Measurements from ENCODE around the gene CAPN5.
"Not testable (repeated sequence)": the region's sequence is repeated elsewhere in the genome, so short reads cannot be mapped to it uniquely, and the experiment has no call there.

The CAPN5 gene

DNA sequence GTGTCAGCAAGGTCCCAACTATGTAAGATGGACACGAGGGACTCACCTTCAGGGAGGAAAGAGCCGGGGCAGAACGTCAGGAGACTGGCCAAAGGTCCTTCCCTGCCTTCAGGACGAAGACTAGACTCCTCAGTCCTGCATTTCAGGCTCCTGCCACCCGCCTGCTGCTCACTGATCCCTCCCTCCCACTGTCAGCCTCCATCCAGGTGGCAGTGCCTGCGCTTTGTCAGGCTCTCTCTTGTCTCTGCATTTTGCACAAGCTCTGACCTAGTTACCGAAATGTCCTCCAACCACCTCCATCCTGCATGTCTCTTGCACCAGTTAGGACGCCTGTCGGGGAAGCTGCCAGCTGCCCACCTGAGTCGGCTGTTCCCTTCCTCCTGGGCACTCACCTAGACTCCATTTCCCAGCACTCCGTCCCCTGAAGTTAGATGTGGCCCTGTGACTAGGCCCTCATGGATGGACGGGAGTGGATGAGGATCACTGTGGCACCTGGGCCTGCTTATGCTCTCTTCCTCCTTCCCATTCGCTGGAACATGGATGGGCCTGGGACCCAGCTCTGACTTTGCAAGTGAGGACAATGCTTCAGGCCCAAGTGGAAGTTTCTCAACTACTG is 24.6 kb upstream of the CAPN5 start:
- DNase-seq (ENCODE audit: low spot score), result no peak

DNA sequence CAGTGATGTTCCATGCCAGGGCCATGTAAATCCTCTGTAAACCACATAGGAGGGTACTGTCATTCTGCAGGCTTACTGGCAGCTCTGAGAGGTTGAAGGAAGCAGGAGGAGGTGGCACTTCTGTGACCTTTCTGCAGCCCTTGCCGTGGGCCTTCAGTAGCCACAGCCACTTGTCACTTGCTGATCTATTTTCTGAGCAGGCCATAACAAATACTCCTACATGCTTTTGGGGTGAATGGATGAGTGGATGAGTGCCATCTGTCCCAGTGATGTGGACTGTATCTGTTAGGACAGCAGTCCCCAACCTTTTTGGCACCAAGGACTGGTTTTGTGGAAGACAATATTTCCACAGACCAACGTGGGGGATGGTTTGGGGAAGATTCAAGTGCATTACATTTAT is 22.4 kb upstream of the CAPN5 start:
- DNase-seq (ENCODE audit: low spot score), result no peak

DNA sequence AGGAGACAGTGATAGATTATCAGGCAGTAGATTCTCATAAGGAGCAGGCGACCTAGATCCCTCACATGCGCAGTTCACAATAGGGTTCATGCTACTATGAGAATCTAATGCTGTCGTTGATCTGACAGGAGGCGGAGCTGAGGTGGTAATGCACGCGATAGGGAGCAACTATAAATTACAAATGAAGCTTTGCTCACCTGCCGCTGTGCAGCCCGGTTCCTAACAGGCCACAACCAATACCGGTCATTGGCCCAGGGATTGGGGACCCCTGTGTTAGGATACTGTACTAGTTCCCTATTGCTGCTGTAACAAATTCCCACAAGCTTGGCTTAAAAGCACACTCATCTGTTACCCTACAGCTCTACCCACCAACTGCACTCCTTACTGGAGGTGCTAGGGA is 21.9 kb upstream of the CAPN5 start:
- no peak for DNase-seq (ENCODE audit: low spot score)

DNA sequence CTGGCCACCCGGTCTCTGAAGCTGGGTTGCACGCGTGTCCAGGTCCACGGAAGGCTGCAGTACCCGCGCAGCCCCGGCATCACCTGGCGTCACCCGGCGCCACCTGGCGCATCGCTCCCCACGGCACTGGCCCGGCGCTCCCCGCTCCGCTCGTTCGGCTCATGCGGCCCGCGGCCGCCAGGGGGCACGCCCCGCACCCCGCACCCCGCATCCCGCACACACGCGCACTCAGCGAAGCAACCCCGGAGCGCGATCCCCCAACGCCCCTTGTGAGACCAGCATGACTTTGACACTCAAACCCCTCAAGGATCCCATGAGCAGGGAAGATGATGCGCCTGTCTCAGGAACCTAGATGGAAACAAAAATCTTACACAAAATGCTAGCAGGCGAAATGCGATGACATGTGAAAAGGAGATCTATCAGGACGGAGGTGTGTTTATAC is 20.7 kb upstream of the CAPN5 start:
- peak; percentile 55 for DNase-seq (ENCODE audit: low spot score)

DNA sequence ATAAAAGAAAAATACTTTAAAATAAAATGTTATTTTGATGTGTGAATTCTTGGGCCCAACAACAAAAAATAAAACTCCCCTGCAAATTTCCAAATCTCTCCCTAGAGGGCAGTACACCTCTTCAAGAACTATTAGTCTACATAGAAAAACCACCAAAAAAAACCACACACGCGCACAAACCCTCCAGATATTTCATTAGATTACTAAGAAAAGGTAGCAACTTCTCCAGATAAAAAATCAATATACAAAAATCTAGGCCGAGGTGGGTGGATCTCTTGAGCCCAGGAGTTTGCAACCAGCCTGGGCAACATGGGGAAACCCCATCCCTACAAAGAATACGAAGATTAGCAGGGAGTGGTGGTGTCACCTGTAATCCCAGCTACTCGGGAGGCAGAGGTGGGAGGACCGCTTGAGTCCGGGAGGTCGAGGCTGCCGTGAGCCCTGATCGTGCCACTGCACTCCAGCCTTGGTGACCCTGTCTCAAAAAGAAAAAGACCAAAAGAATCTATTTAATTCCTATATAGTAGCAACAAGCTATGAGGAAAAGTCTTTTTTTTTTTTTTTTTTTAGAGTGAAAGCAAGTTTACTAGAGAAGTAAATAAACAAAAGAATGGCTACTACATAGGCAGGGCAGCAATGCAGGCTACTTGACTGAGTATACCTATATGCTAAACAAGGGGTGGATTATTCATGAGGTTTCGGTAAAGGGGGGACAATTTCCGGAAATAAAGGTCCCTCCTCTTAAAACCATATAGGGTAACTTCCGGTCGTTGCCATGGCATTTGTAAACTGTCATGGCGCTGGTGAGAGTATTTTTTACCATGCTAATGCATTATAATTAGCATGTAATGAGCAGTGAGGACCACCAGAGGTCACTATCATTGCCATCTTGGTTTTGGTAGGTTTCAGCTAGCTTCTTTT is 19.5 kb upstream of the CAPN5 start:
- peak; percentile 93 for DNase-seq (ENCODE audit: low spot score)

DNA sequence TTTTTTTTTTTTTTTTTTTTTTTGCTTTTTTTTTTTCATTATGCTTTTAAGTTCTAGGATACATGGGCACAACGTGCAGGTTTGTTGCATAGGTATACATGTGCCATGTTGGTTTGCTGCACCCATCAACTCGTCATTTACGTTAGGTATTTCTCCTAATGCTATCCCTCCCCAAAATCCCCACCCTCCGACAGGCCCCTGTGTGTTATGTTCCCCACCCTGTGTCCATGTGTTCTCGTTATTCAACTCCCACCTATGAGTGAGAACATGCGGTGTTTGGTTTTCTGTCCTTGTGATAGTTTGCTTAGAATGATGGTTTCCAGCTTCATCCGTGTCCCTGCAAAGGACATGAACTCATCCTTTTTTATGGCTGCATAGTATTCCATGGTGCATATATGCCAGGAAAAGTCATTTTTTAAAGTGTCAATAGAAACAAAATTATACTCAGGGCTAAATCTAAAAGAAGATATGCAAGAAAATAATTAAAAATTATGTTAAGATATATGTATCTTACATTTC is 18.8 kb upstream of the CAPN5 start:
- DNase-seq (ENCODE audit: low spot score), result not testable (repeated sequence)

DNA sequence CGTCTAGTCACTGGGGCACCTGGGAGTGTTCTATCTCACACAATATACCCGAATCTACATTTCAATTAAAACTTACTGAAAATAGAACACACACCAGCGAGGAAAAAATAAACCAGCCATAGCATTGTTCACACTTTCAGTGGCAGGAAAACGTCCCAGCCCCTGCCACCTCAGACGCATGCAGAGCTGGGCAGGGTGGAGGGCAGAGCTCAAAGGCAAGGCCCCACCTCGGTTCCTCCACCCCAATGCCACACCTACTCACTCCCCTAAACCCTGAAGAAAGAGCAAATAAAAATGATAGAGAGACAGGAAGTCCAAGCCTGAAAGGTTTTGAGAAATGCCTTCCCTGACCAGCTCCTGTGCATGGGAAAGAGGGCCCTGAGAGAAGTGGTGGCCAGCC is 17.7 kb upstream of the CAPN5 start:
- no peak for DNase-seq (ENCODE audit: low spot score)

DNA sequence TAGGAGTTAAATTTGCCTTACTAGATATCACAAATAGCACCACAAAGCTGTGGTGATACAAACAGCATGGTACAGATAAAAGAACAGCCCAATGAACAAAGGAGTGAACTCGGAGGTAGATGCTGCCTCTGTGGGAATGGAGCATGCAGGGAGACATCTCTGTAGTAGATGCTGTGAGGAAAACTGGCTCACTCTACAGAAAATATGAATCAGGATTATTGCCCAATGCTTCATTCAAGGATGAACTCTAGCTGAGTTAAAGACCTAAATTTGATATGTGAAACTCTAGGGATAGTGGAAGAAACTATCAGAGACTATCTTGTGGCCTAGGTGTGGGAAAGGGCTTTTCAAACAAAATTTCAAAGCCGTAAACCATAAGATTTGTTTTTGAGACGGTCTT is 15.3 kb upstream of the CAPN5 start:
- no peak for DNase-seq (ENCODE audit: low spot score)

DNA sequence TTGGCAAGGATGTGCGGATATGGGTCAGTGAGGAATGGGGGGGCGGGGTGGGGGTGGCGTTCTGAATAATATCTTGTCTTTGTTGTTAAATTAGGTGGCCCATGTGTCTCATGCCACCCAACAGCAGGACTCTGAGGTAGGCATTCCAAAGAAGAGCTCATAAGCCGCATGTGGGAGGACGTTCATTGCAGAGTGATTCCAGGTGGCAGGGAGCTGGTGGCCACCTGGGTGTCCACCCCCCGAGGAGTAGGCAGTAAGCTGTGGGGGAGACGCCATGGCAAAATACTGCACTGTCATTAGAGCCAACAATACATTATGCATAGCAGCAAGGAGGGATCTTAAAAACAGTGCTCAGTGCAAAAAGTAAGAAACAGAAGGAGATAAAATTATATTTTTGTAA is 14.3 kb upstream of the CAPN5 start:
- DNase-seq (ENCODE audit: low spot score), result no peak

DNA sequence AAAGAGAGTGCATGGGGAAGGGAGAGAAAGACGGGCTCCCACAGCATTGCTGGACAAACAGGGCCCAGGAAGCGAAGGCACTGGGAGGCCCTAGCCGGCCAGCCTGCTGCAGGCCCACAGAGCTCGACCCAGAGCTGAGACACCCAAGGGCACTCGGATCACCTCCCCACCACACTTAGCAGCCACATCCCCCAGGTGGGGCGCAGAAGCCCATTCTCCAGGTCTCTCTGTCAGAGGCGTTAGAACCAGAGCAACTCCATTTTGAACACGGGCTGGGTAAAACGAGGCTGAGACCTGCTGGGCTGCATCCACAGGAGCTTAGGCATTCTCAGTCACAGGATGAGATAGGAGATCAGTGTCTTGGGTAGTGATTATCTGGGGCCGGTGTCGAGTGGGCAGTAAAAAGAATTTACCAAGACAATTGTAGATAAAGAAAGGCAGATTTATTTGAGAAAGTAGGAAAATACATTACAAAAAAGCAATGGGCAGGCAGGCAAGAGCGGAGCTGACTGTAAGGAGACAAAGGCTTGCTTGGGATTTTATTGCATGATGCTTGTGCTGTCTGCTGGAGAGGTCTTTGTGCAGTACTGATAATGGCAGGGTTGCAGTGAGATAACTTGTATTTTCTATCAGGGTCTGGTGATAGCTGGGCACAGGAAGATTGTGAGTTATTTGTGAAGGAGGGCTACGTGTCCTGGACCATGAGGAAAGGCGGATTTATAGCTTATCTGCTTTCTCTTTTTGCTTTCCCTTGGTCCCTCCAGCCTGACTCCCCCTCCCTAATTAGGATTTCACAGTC is 13.4 kb upstream of the CAPN5 start:
- no peak for DNase-seq (ENCODE audit: low spot score)

DNA sequence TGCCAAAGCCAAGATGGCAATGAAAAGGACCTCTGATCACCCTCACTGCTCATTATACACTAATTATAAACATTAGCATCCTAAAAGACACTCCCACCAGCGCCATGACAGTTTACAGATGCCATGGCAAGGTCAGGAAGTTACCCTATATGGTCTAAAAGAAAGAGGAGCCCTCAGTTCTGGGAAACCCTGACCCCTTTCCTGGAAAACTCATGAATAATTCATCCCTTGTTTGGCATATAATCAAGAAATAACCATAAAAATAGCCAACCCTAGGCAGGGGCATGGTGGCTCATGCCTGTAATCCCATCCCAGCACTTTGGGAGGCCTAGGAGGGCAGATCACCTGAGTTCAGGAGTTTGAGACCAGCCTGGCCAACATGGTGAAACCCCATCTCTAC is 12.7 kb upstream of the CAPN5 start:
- no peak for DNase-seq (ENCODE audit: low spot score)

DNA sequence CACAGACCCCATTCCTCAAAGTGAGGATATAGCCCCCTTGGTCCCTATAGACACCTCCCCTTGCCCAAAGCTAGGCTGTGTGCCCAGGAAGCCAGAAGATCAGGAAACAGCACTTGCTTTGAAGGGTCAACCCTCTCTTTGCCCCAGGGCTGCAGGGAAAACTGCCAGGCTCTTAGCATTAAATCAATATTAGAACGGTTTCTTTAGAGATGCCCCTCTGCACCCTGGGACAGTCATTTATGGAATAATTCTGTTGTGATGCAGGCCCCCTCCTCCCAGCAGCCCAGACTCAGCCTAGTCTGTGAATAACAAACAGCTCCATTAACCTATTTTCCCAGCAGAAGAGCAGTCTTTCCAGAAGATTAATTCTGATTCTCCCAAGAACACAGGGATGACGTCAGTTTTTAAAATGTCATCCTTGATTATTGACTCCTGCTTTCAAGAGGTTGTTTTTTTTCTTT is 11.6 kb upstream of the CAPN5 start:
- DNase-seq (ENCODE audit: low spot score), result no peak

DNA sequence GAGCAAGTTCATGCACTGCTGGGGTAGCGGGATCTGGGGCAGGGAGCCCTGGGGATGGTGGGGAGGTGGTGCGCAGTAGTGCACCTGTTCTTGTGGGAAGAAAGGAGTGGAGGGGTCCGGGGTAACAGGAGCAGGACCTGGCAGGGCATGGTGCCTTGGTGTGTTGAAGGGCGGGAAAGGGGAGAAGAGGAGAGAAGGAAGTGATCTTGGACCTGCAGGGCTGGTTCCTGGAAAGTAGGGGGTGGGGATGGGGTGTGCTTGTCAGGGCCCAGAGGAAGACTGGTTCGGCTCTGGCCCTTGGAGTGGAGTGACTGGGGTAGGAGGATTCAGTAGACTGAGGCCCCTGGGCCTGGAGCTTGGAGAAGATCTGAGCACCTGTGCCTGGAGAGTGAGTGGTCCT is 10.9 kb upstream of the CAPN5 start:
- no peak for DNase-seq (ENCODE audit: low spot score)

DNA sequence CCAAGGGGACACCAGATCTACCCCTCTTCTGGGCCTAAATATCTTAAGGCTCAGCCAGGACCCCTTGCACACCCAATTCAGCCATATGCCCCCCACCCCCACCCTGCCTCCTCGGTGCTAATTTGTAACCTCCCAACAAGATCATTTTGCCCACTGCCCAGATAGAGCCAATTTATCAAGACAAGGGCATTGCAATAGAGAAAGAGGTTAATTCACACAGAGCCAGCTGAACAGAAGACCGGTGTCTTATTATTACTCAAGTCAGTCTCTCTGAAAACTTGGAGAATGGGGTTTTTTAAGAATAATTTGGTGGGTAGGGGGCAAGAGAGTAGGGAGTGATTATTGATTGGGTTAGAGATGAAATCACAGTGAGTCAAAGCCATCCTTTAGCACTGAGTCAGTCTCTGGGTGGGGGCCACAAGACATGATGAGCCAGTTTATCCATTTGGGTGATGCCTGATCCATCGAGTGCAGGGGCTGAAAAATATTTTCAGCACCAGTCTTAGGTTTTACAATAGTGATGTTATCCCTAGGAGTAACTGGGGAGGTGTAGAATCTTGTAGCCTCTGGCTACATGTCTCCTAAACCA is 9.9 kb upstream of the CAPN5 start:
- no peak for DNase-seq (ENCODE audit: low spot score)

DNA sequence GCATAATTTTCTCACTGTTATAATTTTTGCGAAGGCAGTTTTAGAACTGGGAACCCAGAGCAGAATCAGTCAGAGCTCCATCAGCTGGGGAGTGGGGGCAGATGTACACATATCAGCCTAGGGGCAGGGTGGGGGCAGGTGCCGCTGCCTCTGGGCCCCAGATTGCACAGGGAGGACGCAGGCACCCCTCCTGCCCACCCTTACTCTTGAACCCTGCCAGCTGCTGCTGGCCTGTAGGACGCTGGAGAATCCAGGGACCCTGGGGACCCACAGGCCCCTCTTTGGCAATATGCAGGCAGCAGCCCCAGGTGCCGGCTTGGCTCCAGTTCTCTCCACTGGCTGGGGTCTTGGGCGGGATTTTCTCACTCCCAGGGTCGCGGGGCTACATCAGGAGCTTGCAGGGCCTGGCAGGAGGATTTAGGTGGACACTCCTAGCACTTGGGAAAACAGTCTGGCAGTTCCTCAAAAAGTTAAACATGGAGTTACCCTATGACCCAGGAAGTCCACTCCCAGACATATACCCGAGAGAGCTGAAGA is 8.8 kb upstream of the CAPN5 start:
- DNase-seq (ENCODE audit: low spot score), result no peak

DNA sequence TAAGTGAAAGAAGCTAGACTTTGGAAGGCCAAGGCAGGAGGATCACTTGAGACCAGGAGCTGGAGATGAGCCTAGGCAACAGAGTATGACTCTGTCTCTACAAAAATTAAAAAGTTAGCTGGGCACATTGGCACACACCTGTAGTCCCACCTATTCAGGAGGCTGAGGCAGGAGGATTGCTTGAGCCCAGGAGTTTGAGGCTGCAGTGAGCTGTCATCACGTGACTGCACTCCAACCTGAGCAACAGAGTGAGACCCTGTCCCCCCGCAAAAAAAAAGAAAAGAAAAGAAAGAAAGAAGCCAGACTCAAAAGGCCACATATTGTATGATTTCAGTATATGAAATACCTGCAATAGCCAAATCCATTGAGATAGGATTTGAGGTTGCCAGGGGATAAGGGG is 7.9 kb upstream of the CAPN5 start:
- DNase-seq (ENCODE audit: low spot score), result no peak

DNA sequence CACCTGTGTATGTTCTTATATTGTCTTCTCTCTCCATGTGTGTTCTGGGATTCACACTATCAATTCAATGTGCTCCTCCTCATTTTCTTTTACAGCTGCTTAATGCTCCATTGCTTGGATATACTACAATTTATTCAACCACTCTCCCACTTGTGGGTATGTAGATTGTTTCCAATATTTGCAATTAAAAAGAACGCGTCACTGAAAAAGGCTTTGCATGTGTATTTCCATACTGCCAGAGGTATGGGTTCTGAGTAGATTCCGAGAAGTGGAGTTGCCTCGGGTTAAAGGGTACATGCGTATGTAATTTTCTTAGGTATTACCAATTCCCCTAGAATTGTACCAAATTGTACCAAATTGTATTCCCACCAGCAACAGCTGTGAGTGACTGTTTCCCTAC is 7.0 kb upstream of the CAPN5 start:
- no peak for DNase-seq (ENCODE audit: low spot score)

DNA sequence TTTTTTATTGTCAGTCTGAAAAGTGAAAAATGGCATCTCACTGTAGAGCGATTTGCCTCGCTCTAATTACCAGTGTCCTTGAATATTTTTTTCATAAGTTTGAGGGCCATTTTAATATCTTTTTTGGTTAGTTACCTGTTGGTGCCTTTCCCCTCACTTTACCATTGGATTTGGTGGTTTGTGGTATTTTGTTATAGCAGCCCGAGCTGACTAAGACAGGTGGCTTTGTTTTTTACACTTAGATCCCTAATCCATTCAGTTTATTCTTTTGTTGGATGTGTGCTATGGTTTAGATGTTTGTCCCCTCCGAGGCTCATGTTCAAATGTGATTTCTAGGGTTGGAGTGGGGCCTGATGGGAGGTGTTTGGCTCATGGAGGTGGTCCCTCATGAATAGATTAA is 6.5 kb upstream of the CAPN5 start:
- no peak for DNase-seq (ENCODE audit: low spot score)

DNA sequence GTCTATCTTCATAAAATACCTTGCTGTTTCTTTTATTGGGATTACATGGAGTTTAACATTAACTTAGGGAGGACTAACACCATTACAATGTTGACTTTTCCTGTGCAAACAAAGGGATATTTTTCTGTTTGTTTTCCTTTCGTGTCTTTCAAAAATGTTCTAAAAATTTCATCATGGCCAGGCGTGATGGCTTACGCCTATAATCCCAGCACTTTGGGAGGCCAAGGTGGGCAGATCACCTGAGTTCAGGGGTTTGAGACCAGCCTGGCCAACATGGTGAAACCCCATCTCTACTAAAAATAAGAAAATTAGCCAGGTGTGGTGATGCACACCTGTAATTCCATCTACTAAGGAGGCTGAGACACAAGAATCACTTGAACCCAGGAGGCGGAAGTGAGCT is 5.5 kb upstream of the CAPN5 start:
- not testable (repeated sequence) for DNase-seq (ENCODE audit: low spot score)

DNA sequence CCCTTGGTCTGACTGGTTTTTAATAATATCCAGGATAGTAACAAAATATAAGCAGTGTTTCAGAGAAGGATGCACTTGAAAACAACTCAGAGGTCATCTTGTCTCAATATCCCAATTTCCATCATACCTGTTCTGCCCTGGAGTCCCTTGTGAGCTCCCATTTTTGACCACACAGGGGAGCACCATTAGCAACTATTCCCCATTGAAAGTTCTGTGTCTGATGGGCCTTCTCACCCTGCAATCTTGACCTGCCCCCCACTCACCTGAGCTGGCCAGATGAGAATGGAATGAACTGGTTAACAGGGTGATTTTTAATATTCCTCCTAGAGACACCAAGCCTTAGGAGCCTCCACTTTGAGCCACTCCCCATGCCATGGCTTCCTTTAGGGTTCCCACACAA is 3.8 kb upstream of the CAPN5 start:
- no peak for DNase-seq (ENCODE audit: low spot score)

DNA sequence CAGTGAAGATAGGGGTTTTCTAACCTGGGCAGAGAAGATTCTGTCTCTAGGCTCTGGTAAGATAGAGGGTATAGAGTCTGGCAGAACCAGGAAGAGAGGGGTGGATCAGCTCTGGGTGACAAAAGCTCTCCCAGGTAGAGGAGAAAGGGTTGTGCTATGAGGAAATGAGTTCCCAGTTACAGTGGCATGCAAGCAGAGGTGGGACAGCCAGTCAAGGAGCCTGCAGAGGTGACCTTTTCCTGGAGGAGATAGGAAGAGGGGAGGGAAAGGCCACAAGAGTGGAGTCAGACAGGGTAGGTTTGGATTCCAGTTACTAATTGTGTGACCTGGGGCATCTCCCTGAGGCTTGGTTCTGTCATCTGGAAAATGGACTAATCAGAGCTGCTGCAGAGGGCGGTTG is 3.4 kb upstream of the CAPN5 start:
- DNase-seq (ENCODE audit: low spot score), result peak; percentile 62

DNA sequence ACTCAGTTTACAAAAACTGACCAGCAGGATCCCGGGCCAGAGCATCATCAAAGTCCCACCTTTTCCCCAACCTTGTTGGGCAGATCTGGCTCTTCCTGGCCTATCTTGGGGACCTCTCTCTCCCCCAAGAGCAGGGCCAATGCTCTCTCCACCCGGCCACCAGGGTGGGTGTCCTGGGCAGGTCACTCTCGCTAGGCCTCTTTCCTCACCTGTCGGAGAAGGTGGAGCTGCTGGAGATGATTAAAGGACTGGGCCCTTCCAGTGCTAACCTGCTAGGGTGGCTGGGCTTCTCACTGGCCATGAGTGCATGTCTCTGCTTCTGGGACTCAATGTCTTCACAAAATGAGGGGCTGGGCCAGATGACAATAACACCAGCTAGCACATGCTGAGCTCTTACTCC is 2.9 kb upstream of the CAPN5 start:
- DNase-seq (ENCODE audit: low spot score), result no peak

Measured in kidney tubule cell (primary cell).